ENCODE measurements around the gene IGIP.
A peak's percentile ranks its signal among the peaks of the same experiment; 100 is the strongest.

IGIP gene

GRCh38 chr5:140166911-140167310 is 41.2 kb downstream of the IGIP start:
- DNase-seq, result no peak

DNA sequence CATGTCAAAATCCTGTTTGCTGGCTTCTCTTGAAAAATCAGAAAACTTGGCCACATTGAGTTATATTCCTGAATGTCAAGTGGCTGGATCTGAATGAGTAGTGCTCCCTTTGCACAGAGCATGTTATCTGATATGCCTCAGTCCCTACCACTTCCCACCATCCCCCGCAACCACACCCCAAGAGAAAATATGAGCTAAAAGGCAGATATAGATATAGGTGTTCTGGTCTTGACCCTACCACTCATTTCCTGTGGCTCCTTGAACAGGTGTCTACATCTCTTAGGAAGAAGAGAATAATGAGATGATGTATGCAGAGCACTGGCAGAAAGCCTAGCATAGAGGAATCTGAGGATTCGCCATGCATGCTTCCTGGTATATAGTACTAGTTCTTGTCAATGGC is 42.6 kb downstream of the IGIP start:
- no peak for DNase-seq

GRCh38 chr5:140169410-140169809 is 43.7 kb downstream of the IGIP start:
- no peak for DNase-seq

DNA sequence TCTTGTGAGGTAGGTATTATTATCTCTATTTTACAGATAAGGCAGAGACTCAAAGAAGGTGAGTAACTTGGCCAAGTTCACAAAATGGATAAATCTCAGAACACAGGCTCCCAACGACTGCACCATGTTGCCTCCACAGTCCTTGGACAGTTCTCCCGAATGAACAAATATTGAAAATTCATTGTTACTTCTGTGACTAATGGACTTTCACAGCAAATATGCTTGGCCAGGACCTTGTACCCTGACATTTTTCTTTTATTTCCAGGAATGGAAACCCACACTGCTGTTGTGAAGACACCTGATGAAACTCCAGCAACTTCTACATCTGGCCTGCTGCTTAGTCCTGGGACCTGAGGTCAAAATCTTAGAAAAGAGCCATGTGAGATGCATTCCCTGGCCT is 46.7 kb downstream of the IGIP start:
- no peak for DNase-seq

DNA sequence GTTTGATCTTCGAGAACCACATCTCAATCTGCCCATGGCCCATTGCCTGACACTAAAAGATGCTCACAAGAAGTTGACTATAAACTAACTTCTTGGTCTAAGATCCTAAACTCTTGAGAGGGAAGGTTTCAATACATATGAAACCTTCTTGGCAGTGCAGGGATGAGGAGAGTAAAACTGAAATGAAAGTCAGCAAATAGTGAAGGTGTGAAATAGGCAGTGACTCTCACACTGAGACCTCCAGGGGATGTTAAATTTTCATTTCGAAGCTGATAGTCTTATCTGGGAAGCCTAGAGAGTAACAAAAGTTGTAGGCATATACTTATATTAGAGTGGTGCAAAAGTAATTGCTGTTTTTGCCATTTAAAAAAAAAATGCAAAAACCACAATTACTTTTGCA is 48.3 kb downstream of the IGIP start:
- DNase-seq, result no peak

DNA sequence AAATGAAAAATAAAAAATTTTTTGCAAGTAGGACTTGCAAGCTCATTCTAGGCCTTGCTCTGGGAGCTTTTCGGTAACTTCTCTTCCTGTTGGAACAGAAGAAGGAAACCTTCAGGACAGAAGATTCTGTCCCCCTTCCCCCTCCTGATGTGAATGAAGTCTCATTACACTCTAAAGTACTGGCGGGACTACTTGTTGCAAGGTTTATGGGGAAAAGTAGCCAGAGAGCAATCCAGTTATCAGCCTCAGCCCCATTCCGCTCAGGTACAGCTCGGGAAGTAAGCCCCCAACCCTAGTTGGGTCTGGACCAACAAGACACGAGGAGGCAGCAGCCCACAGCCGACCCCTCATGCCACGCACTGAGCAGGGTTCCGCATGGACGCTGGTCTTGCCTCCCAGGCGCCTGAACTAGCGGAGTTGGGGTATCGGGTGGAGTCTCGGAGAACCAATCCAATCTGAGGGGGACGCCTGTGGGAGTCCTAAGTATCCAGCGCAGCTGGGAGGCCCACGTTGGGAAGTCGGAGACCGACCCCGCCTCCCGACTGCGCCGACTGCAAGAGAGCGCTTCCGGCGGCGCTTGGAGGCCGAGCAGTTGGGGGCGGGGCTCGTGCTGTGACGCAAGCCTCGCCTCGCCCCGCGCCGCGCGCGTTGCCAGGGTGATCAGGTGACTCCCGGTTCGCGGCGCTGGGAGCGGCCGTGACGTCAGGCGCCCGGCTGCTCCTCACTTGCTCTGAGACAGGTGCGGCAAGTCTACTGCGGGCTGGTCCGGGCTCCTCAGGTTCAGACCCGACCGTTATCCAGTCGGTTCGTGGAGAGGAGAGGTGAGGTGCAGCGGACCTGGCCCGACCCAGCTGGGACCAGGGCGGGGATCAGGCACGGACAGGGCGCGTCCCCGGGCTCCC is 49.0 kb downstream of the IGIP start, which contains the start of gene CYSTM1:
TSS of gene CYSTM1 (plus strand) at position 724 of the 902 bp plus-strand sequence. CDS start 19,278 bp downstream, outside the sequence.
- DNase-seq, result peak; percentile 91 to 93

- DNase-seq, result peak; percentile 48 to 49
These were observed 49.8 kb downstream of the IGIP start for GRCh38 chr5:140175367-140176030.

- no peak for DNase-seq
These were observed 50.3 kb downstream of the IGIP start for GRCh38 chr5:140176031-140176387.

DNA sequence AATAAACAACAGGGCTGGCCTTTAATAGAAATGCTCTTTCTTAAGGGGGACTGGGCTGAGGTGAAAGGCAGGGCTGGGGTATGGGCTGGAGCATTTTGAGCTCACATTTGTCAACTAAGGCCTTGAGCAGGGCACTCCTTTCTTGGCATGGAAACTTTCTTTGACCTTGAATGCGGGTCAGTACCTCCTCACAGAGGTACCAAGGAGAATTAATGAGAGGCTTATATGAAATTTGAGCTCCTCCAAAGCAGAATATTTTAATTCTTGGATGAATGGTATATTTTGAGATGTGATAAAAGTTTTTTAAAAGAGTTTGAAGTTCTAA is 52.3 kb downstream of the IGIP start:
- DNase-seq, result no peak

GRCh38 chr5:140178482-140179116 is 52.9 kb downstream of the IGIP start:
- no peak for DNase-seq

Measured in activated CD4-positive, alpha-beta T cell treated with anti-CD3 and anti-CD28 coated beads, Interleukin-2, amount 50 U/mL, for 4 hours (primary cell).